Posterior cingulate gyrus (tissue), 11 donors: ENCODE data around the gene POLDIP3.

Experiments used
- DNase-seq, 10 donors: peaks; one replicate each; pipeline versions ENCODE4 v3.0.0 to v3.0.0-alpha.2; 2020 to 2021; ENCODE audit warnings: mixed read lengths in 3 of 10
- intact Hi-C: fragments of 100-400 bp; cut with DNase I; formaldehyde crosslinking; loops from one replicate; pipeline ENCODE4 v1.15.1; 2023

The POLDIP3 gene

GRCh38 chr22:42643634-42644421 is 29.1 kb upstream of the POLDIP3 start:
- intact Hi-C loops: no loop called here
- no peak for DNase-seq

DNA sequence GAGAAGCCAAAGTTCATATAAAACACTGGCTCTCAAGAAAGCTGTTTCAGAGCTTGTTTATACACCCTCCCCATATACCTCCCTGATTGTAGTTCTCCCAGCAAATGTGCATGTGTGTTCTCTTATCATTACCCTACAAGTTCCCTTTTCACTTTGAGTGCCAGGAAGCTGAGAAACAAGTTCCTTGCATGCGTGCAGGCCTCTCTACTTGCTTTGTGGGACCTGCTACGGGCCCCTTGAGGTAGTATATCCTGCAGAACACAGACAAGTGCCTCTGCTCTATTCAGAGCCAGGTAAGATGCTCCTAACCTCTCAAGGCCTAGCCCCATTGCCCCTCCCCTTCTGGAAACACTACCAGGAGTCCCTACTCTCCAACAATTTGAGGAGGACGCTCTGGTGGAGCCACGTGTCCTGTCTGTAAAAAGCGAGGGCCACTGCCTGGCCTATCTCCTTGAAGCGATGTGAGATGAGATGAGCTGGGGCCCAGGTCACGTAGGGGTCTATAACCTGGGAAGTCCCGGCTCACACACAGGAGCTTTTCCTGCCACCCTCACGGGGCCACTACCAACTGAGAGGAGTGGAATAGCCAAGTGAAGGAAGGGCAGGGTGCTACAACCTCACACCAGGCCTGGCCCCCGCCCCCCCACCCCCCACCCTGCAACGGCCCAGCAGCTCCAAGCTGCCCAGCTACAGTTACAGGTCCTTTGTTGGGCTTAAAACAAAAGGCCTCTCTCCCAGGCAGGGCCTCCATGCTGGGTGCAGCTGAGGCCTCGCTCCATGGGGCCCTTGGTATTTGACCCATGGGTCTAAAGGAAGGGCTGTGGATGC is 28.3 kb upstream of the POLDIP3 start:
- intact Hi-C loops: no loop called here
- no peak for DNase-seq

DNA sequence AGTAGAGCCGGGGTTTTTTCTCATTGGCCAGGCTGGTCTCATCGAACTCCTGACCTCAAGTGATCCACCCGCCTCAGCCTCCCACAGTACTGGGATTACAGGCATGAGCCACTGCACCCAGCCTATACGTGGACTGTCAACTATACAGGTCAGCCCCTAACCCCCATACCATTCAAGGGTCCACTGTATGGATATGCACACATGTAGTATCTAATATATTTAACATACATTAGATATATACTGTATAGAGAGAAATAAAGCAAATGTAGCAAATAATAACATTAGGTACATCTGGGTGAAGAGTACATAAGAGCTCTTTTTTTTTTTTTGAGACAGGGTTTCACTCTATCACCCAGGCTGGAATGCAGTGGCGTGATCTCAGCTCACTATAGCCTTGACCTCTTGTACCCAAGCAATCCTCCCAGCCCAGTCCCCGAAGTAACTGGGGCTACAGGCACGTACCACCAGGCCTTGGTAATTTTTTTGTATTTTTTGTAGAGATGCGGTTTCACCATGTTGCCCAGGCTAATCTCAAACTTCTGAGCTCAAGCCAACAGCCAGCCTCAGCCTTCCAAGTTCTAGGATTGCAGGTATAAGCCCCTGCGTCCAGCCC is 27.2 kb upstream of the POLDIP3 start:
- intact Hi-C loops: no loop called here
- no peak for DNase-seq

GRCh38 chr22:42639541-42640241 is 25.0 kb upstream of the POLDIP3 start:
- no peak for DNase-seq
- intact Hi-C loops: no loop called here

- intact Hi-C loops: no loop called here
- DNase-seq: no peak
Measured at GRCh38 chr22:42637555-42637954, 22.9 kb upstream of the POLDIP3 start.

GRCh38 chr22:42636506-42636905 is 21.8 kb upstream of the POLDIP3 start:
- DNase-seq: no peak

DNA sequence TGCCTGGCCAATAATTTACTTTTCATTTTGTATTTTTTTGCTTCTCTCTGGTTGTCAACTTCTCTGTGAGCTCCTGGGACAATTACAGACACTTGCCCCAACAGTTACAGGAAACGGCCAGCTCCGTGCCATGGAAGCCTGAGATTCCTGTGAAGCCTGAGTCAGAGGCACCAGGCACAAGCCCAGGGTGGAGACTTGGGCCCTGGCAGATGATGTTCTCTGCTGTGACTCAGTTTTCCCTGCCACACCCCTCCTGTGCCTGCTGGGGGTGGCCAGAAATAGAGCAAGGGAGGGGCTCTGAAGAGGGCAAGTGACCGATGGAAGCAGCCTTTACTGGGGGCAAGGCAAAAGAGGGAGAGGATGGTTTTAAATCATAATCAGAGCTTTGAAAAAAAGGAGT is 20.8 kb upstream of the POLDIP3 start:
- intact Hi-C loops: no loop called here
- DNase-seq: no peak

More at GRCh38 chr22:42636506-42636905, 21.8 kb upstream of the POLDIP3 start:
- intact Hi-C loops: no loop called here

GRCh38 chr22:42633013-42633412 is 18.3 kb upstream of the POLDIP3 start:
- intact Hi-C loops: no loop called here

GRCh38 chr22:42632096-42632495 is 17.4 kb upstream of the POLDIP3 start:
- no peak for DNase-seq
- intact Hi-C loops: no loop called here

More at GRCh38 chr22:42633013-42633412, 18.3 kb upstream of the POLDIP3 start:
- DNase-seq: no peak

DNA sequence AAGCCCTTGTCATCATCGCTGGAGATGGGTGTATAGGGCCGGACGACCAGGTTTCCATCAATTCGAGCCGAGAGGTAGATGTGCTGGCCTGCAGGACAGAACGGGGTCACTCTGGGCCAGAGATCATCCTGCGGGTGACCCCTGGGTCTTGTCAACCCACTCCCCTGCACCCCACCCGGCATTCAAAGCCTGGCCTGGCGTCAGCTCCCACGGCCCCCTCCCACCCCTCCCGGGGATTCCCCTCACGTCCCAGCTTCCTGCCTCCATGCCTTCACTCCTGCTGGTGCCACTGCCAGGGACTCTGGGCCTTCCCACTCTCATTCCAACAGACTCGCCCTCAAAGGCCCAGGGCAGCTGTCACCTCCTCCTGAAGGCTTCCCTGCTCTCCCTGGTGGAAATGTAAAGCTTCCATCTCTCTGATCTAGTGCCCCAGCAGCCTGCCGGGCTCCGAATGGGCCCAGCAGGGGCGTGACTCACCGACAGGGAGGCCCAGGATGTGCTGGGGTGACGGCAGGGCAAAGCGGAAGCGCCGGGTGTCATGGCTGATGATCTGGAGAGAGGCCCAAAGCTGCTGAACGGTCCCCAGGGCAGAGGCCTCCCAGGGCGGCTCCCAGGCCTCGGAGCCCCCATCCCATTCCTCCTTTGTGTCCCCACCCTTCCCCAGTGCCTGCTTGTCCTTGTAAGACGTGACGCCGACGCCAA is 16.4 kb upstream of the POLDIP3 start:
- intact Hi-C loops: no loop called here
- DNase-seq: no peak

DNA sequence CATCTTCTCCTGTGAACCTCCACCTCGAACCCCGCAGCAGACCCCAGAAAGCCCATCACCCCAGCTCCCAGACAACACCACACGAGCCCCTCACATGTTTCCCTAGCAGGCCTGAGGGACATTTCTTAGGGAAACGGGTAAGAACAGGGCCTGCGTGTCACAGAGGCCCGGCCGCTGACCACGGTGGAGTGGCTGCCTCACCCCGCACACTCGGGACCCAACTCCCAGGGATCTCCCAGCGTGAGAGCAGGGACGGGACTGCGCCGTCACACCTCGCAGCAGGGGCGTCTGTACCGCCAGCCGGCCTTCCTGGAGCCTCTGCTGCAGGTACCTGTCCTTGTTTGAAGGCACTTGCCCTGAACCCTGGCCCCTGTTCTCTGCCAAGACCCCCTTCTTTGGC is 15.5 kb upstream of the POLDIP3 start:
- no peak for DNase-seq

GRCh38 chr22:42627981-42628380 is 13.3 kb upstream of the POLDIP3 start:
- no peak for DNase-seq
- intact Hi-C loops: no loop called here

More for the DNA sequence above, 15.5 kb upstream of the POLDIP3 start:
- intact Hi-C loops: no loop called here

GRCh38 chr22:42626951-42627625 is 12.4 kb upstream of the POLDIP3 start:
- intact Hi-C loops: no loop called here
- peak in 1 of 10 donors; percentile 27 for DNase-seq

DNA sequence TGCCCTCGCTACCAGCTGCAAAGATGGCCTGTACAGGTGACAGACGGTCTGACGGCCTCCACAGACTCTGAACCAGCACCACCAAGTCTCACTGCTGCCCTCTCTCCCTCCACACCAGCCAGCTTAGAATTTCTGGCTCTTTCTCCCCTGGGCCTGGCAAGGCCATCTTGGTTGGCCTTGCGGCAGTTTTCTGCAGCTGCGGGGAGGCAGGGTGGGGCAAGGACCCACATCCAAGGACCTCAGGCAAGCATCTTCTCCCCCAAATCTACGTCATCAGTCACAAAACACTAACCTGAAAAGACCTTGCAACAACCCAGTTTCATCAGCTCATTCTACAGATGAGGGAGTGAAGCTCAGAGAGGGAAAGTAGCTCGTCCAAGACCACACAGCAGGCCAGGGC is 11.7 kb upstream of the POLDIP3 start:
- intact Hi-C loops: no loop called here
- no peak for DNase-seq

DNA sequence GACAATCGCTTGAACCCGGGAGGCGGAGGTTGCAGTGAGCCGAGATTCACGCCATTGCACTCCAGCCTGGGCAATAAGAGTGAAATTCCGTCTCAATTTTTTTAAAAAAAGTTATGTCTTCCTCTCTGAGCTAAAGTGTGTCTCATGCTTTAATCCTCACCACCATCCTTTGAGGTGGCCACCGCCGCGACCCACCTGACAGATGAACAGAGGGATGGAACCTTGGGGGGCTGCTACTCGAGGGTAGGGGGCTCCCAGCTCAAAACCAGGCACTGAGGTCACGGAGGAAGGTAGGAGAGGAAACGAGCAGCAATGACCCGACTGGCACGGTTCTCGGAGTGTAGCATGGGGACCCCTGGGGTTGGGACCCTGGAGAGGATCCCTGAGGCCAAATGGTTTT is 10.7 kb upstream of the POLDIP3 start:
- intact Hi-C loops: no loop called here
- no peak for DNase-seq

- intact Hi-C loops: no loop called here
- peak in 1 of 10 donors; percentile 14 for DNase-seq
Measured at GRCh38 chr22:42624551-42625106, 9.9 kb upstream of the POLDIP3 start.

DNA sequence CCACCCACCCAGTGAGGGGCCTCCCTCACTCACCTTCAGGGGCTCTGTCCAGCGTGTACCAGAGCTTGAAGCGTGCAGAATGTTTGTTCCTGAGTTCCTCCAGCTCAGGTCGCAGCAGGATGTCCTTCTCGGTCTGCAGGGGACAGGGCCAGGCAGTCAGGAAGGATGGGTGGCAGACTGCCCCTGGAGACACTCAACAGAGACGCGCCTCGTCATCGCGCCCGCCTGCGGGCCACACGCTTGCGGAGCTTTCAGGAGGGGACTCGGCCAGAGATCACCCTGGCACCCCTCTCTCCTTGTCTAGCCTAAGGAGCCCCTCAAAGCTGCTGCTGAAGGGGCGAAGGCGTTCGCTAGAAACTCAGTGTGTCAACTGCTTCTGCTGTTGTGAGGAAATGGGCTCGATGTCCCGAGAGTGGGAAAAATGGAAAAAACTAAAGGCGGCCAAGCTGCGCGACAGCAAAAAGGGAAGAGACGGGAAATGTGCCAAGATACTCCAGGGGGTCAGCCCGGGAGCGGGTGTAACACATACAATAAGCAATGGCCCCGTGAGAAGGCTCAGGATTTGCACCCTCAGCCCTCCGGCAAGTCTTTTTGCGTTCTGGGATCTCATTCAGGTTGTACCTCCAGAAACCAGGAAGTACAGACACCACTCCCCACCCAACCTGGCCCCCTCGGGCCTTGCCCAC is 9.2 kb upstream of the POLDIP3 start:
- DNase-seq: no peak
- intact Hi-C loops: no loop called here

DNA sequence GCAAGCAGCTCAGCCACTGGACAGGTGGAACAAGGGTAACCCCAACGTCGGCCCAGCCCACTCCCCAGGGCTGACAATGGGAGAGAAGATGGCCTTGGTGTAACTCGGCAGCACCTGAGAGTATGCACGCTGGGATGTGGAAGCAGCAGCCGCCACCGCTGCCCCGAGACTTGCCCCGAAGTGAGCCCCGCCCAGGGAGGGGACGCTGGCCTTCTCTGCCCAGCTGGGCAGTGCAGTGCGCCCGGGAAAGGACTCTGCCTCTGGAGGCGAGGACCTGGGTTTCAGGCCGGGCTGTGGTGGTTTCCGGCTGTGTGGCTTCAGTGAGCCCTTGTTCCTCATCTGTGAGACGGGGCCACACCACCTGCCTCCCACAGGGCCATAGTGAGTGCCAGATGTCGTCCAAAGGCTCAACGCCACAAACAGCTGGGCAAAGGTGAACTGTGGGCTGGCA is 8.6 kb upstream of the POLDIP3 start:
- DNase-seq: no peak
- intact Hi-C loops: no loop called here
